GM19193 (cell line): ENCODE data around the gene TBC1D16.

Experiments used
- POLR2A ChIP-seq: IDR thresholded peaks from 4 replicates; pipeline ENCODE4 v1.6.1; 2011; ENCODE audit not compliant: insufficient read depth, insufficient read length; ENCODE audit errors: extremely low read depth

The TBC1D16 gene

DNA sequence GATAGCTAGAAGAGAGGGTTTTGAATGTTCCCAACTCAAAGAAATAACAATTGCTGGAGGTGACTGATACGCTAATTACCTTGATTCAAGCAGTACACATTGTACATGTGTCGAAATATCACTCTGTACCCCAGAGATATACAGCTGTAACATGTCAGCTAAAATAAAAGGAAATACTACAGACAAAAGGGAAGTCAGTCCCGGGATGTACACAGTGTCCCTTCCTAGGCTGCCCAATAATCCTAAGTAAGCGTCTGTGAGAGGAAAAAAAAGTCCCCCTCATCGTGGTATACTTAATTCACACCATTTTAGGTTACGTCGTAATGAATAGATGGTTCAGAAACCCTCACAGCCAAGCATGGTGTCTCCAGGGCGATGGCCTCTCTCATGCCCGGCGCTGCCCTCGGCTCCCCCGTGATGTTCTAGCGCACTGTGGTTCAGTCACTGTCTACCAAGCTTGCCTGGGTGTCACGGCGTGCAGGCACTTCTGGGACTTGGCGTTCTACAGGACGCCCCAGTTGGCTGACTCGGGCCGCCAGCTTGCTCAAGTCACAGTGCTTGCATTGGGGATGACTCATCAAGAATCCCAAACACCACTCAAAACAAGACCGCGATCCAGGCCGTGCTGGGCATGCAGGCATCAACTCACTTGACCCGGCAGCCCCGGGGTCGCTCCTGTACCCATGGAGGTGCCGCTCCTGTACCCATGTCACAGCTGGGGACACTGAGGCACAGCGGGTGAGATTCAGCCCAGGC lies 28.3 kb upstream of the TBC1D16 start:
- TF ChIP-seq POLR2A, result no peak

DNA sequence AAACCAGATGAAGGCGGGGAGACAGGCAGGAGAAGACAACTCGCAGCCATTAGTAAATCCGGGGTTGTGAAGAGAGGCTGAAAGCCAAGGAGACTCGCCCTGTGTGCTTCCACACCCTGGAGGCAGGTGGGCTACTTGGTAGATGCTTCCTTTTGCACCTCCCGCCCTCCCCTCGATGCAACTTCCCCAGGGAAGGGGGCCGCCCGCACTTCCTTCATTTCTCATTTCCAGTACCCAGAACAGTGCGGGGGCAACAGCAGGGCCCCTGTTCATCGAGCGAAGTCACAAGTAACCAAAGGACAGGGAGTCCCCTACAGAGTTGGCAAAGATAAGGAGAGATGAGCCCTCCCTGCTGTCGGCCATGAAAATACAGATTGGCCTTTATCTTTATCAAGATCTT lies 25.7 kb upstream of the TBC1D16 start:
- no peak for TF ChIP-seq POLR2A

DNA sequence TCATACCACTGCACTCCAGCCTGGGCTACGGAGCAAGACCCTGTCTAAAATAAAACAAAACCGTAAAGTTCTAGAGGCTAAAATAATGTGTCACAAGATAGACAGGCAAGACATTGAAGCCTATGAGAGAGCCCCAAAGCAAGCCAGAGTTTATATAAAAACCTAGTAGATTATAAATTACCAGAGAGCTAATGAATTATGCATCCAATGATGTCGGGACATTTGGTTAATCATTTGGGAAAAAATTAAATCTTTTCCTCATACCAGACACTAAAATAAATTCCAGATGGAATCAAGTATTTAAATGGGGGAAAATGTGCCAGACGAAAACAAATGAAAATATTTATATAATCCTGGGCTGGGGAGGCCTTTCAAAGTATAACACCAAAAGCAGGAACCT lies 25.0 kb upstream of the TBC1D16 start:
- TF ChIP-seq POLR2A, result no peak

DNA sequence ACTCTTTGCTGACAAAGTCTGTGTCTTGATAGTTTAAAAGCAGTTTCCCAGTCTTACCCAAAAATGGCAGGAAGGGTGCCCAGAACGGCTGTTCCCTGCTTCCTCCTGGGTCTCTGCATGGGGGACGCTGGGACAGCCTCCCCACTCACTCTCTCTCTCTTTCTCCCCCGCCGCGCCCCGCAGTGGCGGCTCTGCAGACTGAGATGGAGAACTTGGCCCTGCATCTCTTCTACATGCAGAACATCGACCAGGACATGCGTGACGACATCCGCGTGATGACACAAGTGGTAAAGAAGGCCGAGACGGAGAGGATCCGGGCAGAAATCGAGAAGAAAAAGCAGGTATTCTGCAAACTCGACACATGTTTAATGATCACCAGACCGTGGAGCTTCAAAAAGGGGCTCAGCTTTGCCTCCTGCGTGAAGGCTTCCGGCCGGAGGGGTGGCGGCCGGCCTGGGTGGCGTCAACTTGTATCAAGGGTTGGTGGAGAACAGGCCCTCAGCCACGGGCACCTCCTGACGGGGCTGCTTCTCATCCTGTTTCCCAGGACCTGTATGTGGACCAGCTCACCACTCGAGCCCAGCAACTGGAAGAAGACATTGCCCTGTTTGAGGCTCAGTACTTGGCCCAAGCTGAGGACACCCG lies 22.8 kb upstream of the TBC1D16 start:
- TF ChIP-seq POLR2A, result no peak

DNA sequence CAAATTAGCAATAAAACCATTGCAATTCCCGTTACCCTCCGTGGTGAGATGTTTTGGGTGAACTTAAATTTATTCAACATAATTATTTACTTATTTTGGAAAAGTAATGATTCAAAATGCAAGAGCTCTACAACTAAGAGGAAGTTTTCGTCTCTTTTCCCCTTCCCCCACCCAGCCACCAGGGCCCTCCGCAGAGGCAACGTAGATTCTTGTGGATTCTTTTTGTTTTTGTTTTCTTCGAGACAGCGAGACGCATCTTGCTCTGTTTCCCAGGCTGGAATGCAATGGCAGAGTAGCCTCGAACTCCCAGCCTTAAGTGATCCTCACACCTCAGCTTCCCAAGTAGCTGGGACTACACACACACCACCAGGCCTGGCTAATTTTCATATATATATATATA lies 19.9 kb upstream of the TBC1D16 start:
- no peak for TF ChIP-seq POLR2A

DNA sequence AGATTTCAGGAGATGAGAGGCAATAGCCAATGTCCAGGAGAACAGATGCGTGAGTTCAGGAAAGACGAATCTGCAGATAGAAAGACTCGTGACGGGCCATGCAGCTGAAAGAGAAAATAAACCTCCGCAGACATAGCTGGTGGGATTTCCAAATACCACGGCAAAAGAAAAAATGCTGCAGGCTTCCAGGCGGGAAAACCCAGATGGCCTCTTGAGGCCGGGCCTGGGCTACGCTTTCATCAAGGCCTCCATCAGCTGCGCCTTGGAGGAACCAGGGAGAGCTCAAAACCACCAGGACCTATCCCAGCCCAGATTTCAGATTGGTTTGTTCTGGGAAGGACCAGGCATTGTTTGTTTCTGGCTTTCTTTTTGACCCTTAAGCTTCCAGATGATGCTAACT lies 17.4 kb upstream of the TBC1D16 start:
- no peak for TF ChIP-seq POLR2A

DNA sequence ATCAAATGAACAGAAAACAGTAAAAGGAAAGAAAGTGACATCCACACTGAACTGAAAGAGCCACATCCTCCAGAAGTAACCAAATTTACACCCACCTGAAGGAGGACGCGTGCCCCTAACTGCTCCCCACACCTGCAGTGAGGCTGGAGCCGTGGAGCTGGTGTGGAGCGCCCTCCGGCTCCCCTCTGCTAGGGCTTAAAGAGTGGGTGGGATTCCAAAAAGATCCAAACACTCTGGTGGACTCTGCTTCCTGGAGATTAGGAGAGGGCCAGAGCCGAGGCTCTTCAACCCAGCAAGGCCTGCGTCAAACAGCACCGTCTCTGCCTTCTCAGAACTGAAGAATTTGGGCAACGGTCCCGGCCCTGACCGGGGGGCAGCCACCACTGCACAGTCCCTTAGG lies 16.0 kb upstream of the TBC1D16 start:
- TF ChIP-seq POLR2A, result no peak

DNA sequence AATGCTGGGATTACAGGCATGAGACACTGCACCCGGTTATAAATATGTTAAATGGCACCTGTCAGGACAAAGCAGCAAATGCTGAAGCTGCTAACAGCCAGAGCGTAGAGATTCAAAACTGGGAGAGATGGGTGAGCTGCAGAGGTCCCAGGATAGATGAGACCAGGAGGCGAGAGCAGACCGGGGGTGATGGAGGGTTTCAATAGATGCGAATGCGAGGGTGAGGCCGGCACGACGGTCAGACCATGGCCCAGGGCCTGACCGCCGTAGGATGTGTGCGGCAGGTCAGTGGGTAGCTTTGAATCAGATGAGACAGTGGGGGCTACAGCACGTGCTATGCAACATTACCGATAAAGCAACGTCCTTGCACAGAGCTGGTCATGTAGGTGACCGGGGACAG lies 15.0 kb upstream of the TBC1D16 start:
- TF ChIP-seq POLR2A, result no peak

DNA sequence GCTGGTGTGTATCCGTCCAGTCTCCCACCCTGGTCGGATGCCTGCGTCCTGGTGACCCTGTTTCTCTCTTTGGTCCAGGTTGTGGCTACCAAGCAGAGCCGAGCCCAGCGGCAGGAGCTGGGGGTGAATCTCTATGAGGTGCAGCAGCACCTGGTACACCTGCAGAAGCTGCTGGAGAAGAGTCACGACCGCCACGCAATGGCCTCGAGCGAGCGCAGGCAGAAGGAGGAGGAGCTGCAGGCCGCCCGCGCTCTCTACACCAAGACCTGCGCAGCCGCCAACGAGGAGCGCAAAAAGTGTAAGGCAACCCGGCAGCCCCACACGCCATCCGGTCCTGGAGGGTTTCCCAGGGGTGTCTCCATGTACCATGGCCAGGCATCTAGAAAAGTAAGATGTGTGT lies 14.3 kb upstream of the TBC1D16 start:
- TF ChIP-seq POLR2A, result no peak

DNA sequence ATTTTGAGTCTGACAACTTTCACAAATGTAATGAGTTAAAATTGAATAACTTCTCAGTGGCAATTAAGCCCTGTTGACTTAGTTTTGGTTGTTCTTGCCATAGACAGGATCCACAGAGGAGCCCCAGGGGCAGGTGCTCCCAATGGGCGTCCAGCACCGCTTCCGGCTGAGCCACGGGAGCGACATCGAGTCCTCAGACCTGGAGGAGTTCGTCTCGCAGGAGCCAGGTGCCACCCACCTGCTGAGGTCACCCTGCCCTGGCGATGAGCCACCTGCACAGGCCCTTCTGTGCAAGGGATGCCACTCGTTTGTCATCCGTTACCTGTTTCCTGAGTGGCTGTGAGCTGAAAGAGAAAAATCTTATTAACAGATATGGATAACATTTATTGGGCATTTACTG lies 11.5 kb upstream of the TBC1D16 start:
- no peak for TF ChIP-seq POLR2A

DNA sequence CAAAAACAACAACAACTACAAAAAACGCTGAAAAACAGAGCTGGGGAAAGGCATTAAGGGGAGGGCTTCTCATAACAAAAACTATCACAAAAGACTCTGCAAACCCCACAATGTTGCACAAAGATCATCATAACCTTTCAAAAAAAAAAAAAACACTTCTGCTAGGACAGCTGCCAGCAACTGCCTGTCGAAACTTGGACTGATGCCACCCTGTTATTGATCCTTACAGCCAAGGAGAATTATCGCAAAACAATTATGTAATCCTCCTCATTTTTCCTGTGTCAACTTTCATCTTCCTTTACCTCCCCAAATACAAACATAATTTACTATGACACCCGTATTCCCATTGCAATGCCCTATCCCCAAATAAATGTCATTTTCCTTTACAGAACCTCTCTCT lies 10.0 kb upstream of the TBC1D16 start:
- TF ChIP-seq POLR2A, result no peak

DNA sequence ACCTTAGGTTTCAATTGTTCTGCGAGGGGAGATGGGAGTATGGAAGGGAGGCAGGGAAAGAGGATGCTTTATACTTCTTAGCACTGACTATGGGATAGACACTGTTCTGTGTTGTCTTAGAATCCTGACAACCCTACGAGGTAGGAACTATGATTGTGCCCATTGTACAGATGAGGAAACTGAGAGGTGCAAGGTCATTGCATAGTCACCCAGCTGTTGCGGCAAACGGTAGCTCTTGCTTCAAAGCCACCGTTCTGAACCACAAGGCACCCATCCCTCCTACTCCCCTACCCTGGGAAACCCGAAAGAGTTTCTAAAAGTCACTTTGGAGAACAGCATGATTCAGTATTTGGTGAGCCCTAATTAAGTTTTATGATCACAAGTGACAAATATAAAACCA lies 8.3 kb upstream of the TBC1D16 start:
- no peak for TF ChIP-seq POLR2A

DNA sequence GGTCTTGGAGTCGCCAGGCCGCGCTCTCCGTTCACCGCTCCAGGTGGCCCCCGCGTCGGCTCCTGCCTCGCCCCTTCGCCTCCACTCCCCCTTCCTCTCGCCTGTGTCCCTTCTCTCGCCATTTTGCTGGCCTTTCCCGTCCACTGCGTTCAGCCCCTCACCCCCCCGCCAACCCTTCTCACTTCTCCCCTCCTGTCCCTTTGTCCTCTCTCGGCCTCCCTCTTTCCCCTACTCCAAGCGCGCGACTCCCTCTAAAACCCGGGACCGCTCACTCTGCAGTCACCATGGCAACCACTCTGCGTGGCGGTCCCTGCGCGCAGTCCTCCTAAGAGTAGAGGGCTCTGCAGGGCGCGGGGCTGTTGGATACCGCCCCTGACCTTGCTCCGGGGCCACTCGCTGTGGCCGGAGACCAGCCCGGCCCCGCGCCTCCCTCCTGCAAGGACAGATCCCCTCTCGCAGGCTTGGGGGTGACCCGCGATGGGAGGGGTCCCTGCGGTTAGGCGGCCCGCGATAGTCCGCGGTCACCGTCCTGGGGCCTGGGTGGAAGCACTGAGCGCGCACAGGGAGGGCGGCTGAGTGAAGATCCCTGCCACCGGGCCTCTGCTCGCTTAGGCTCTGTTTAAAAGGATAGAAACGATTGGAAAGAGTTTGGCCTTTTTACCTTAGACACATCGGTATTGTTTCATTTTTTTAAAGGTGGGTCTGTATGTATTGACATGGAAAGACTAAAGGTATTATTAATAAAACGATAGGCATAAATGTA lies 1.2 kb upstream of the TBC1D16 start:
- no peak for TF ChIP-seq POLR2A

DNA sequence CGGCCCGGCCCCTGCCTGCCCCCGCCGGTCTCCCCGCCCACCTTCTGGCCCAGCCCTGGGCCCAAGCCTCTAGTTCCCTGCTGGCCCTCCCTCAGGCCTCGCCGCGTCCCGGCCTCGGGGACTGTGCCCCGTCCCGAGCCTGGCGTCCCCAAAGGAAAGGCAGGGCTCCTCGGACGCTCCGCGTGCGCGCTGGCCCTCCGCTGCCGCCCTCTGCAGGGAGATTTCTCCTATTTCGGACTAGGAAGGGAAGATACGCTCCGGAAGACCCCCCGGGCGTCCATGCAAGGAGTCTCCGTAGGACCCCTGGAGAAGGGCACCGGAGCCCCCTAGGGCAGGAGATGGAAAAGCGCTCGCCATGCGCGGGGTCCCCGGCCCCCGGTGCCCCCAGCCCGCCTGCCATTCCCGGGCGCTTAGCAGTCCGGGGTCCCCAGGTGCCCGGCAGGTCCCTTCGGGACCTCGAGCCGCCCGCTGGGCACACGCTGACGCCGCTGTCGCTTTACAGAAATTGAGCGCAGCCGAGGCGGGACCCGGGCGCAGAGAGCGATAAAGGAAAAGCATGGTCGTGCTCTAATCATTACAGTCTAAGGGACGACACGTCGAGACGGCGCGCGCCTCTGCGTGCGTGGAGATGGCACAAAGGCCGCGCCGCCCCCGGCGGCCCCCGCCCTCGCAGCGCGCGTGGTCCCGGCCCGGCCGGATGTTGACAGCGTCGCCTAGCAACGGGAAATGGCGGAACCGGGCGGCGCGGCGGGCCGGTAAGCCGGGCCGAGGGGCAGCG lies 454 bp upstream of the TBC1D16 start, which contains the start of gene CCDC40:
CCDC40 (plus strand) TSS at position 706 of the 778 bp plus-strand sequence; CDS start at position 727, 21 bp downstream.
- TF ChIP-seq POLR2A, result no peak

DNA sequence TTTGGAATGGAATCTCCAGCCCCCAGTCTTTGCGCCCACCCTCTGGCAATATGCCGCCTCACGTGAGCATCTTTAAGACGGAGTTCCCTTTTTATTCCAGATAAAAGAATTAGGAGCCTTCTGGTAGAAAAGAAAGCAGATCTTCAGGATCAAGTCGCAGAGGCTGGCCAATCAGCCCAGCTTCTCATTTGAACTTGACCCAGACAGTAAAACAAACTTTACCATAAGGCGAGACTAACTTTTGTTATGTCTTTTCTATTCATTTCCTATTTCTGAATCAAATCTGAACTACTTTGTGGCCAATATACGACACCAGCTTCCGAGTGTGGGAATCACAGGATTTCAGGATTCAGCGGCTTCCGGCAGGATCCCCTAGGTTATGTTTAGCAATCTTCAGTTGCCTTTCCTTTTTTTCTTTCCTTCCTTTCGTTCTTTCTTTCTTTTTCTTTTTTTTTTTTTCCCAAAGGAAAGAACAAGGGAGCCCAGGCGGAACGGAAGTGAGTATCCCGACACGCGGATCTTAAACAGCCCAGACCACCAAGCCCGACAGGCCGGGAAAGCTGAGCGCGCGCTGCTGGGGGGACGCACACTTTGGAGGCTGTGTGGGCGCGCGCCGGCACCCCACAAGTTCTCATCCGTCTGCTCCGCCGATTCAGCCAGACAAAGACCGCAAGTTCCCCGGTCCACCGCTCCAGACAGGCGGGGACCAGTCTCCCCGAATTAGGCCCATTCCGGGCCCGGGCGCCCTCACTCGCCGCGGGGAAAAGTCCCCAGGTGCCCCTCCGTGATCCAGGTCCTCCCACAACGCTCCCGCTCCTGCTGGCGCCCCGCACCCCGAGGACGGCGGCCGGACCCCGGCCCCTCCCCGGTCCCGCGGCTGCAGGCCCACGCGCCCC lies 633 bp downstream of the TBC1D16 start:
- no peak for TF ChIP-seq POLR2A

DNA sequence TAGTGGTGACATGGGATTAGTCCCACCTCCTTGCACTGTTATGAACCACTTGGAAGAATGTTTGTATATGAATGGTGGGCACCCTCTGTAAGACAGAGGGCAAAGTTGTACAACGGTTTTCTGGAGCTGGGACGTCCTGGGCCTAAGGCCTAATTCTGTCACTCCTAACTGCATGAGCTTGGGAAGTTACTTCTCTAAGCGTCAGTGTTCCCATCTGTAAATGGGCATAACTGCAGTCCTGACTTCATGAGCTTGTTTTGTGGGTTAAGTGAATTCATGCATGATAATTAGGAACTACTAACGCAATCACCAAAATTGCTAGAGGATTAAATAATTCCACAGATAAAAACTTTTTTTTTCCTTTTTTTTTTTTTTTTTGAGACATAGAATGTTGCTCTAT lies 1.8 kb downstream of the TBC1D16 start:
- no peak for TF ChIP-seq POLR2A
